Muscle of back (tissue), 11 donors: ENCODE measurements around the gene GALR3. TPM values are rescaled to one million over a fixed set of nuclear protein-coding genes. Genes with fewer than 3 reads are reported as not detected.
A peak's percentile ranks its signal among the peaks of the same experiment; 100 is the strongest.

Experiments used
- DNase-seq, 3 donors: peaks; one replicate each; pipeline versions ENCODE4 v3.0.0 to v3.0.0-alpha.2; 2013
- polyA plus RNA-seq, 10 donors: library from polyadenylated mRNA; unstranded; fragments of 120-200 nt; gene quantifications; one replicate each; pipeline ENCODE4 v1.2.1, GENCODE V29; 2013; ENCODE audit not compliant: insufficient read length in 10 of 10

The GALR3 gene
- polyA plus RNA-seq, 10 donors = 0.11 TPM; not detected in 9

DNA sequence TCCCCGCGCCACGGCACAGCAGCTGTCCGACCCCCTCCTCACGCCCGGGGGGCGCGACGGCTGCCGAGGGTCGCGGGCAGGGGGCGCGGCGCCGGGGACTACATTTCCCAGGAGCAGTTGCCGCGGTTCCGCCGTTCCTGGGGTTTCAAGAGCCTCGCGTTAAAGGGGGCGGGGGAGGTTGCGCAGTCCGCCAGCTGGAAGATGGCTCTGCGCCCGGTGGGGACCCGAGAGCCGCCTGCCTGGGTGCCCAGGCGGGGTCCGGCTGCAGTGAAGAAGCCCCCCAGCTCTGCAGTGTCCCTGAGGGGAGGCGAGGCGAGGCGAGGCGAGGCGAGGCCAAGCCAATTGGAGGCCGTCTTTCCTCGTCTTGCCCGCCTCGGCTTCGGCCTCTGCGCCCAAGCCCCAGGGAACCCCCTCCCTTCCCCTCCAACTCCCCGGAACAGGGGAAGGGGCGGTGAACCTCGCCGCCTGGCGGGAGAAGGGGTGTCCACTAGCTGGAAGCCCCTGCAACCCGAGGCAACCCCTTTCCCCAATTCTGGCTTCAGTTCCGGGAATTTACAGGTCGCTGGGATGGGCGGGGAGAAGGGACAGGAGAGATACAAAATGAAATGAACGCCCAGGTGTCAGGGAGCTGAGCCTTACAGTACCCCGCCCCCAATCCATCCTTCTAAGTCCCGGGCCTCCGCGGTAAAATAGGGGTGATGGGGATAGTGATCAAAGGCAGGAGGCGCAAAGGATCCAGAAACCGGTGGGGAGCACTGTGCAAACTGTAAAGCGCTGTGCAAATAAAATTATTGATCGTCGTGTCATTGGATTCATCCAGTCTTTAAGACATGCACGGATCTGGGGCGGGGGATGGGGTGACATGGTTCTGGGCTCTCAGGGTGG lies 20.6 kb upstream of the GALR3 start:
- peak in 2 of 3 donors; percentile 77 to 91 for DNase-seq

- DNase-seq = no peak
These were observed 20.0 kb upstream of the GALR3 start for GRCh38 chr22:37803195-37803638.

GRCh38 chr22:37803639-37804351 lies 19.4 kb upstream of the GALR3 start:
- DNase-seq = peak in 1 of 3 donors; percentile 63

- no peak for DNase-seq
These were observed 18.8 kb upstream of the GALR3 start for GRCh38 chr22:37804352-37804880.

DNA sequence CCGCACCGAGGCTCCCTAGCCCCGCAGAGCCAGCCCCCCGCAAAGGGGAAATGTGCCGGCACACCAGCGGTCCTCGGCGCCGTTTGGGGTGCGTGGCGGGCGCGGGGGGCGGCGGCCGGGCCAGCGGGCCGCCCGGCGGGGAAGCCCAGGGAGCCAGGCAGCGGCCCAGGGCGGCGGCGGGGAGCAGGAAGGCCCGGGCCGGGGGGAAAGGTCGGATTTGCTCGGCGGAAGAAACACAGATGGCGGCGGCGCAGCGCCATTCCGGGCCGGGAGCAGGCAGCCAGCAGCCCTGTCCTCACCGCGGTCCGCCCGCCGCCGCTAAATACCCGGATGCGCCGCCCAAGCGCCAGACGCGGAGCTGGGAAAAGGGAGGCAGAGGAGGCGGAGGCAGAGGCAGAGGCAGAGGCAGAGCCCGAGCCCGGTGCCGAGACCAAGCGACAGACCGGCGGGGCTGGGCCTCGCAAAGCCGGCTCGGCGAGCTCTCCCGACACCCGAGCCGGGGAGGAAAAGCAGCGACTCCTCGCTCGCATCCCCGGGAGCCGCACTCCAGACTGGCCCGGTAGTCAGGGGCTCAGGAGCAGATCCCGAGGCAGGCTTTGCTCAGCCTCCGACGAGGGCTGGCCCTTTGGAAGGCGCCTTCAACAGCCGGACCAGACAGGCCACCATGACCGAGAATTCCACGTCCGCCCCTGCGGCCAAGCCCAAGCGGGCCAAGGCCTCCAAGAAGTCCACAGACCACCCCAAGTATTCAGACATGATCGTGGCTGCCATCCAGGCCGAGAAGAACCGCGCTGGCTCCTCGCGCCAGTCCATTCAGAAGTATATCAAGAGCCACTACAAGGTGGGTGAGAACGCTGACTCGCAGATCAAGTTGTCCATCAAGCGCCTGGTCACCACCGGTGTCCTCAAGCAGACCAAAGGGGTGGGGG lies 18.0 kb upstream of the GALR3 start:
- peak; percentile 86 to 96 (median 91) for DNase-seq

- DNase-seq = no peak
These were observed 17.3 kb upstream of the GALR3 start for GRCh38 chr22:37805810-37806277.

DNA sequence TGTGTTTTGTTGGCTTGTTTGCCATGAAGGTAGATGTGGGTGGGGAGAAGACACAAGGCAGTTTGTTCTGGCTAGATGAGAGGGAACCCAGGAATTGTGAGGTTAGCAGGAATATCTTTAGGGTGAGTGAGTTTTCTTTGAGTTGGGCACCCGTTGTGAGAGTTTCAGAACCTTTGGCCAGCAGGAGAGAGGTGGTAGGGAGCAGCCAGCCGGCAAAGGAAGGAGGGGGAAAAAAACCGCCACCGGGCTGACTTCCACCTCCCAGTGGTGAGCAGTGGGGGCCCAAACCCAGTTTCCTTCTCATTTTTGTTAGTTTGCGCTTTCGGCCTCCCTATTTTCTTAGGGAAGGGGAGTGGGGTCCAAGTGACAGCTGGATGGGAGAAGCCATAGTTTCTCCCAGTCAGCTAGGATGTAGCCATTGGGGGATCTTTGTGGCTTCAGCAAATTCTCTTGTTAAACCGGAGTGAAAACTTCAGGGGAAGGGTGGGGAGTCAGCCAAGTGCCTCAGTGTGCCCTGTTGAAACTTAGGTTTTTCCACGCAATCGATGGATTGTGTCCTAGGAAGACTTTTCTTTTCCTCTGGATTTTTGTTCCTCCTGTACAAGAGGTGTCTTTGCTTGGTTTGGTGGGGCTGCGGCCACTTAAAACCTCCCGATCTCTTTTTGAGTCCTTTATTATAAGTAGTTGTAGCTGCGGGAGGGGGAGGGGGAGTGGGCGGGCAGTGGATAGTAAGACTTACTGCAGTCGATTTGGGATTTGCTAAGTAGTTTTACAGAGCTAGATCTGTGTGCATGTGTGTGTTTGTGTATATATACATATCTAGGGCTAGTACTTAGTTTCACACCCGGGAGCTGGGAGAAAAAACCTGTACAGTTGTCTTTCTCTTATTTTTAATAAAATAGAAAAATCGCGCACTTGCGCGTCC lies 16.5 kb upstream of the GALR3 start:
- DNase-seq = peak in 2 of 3 donors; percentile 33 to 65

DNA sequence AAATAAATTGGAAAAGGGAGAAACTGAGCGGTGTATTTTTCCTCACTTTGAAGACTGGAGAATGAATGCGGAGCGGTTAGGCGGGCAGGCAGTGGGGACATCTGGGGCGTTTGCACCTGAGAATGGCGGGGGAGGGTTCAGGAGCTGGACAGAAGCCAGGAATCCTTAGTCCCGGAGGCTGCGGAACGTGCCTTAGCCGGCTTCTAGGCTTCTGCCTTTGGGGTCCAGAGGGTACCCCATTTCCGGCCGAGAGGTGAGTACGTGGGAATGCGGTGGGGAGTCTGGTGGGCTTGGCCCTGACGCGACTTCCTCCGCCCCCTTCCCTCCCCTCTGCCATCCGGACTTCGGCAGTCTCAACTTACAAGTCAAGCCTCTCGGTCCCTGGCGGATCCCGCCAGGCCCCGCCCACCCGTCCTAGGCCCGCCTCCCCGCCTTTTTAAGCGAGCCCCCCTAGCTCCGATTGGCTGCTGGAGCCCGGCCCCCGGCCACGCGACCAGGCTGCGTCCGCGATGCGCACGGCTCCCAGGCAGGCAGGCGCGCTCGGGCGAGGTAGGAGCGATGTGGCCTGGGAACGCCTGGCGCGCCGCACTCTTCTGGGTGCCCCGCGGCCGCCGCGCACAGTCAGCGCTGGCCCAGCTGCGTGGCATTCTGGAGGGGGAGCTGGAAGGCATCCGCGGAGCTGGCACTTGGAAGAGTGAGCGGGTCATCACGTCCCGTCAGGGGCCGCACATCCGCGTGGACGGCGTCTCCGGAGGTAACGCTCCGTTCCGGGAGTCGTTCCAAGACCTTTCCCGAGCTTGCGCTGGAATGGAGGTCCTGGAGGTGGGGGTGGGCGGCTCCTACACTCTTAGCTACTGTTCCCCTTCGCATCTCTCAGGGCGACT lies 15.5 kb upstream of the GALR3 start, which contains the start of gene GCAT:
Gene GCAT (plus strand): TSS at position 525 of the 884 bp plus-strand sequence. CDS start 34 bp downstream, at position 559.
- DNase-seq = peak; percentile 96 to 98 (median 97)

DNA sequence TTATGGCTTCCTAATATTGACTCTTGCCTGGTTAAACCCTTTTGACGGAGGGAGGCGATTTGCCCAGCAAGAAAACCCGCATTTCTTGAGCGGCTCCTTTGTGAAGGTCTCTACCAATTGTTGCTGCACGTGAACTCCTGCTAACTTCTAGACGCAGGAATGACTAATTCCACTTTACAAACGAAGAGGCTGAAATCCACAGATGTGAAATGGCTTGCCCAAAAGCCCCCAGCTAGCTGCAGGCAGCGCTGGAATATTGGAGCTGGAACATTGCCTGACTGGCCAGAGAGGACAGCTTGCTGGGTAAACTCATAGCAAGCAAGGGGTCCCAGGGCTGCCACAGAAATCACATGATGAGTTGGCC lies 14.9 kb upstream of the GALR3 start:
- DNase-seq = no peak

DNA sequence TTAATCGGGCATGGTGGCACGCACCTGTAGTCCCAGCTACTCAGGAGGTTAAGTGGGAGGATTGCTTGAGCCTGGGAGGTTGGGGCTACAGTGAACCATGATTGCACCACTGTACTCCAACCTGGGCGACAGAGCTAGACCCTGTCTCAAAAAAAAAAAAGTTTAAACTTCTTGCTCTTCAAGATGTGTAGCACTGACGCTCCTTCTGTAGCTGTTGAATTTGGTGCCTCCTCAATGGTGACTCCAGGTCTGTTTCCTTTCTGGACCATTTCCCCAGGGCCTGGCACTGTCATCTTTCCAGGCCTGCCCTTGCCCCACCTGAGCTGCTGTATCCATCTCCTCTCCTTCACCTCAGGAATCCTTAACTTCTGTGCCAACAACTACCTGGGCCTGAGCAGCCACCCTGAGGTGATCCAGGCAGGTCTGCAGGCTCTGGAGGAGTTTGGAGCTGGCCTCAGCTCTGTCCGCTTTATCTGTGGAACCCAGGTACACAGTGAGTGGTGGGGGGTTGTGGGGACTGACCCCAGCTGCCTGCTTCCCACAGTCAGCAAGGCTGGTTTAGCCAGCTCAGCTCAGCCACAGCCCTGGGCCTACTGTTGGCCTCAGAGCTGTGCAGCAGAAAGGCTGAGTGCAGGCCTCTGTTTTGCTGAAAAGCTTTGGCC lies 13.4 kb upstream of the GALR3 start:
- DNase-seq = no peak

DNA sequence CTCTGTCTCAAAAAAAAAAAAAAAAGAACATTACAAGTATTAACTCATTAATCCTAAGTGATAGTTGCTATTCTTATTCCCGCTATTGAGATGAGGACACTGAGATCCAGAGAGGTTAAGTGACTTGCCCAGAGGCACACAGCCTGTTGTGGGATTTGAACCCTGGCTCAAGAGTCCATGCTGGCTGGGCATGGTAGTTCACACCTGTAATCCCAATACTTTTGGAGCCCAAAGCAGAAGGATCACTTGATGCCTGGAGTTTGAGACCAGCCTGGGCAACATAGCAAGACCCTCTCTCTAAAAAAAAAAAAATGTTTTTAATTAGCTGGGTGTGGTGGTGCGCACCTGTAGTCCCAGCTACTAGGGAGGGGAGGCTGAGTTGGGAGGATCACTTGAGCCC lies 11.3 kb upstream of the GALR3 start:
- no peak for DNase-seq

- no peak for DNase-seq
These were observed 10.1 kb upstream of the GALR3 start for GRCh38 chr22:37812869-37813678.

DNA sequence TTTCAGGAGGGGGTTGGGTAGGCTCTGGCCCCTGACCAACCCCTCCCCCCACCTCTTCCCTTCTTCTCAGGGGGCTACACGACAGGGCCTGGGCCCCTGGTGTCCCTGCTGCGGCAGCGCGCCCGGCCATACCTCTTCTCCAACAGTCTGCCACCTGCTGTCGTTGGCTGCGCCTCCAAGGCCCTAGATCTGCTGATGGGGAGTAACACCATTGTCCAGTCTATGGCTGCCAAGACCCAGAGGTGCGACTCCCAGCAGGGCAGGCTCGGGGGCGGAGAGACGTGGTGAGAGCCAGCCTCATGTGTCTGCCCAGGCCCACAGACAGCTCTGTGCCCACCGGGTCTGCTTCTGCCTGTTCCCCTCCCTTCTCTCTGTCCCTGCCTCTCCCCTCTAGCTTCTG lies 7.6 kb upstream of the GALR3 start:
- DNase-seq = no peak

- no peak for DNase-seq
These were observed 6.5 kb upstream of the GALR3 start for GRCh38 chr22:37816543-37817180.

DNA sequence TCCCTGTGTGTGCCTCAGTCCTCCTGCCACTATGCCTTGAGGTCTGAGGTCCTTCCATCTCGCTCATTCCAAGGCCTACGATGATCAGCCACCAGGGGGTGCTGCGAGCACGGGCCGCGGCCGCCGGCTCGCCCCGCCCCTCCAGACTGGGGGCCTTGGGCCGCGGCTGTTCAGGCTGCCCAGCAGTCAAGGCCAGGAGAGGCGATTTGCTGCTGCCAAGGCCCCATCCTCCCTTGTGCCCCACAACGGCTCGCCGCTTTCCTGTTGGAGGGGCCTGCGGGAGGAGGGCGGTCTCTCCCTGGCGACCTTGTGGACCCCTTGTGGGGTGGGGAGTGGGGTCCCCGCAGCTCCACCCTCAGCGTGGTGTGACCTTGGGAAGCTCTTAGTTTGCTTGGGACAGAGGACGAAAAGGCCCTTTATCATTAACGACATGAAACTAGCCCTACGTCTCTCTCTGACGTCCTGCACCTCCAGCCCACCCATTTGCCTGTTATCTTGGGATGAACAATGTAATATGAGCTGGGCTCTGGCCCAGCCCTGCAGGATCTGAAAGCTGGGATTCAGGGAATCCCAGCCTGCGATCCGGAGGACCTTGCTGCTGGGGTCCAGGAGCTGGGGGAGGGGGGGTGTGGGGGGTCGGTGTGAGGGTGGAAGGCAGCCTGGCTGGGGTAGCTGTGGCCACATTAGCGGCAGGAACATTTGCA lies 5.3 kb upstream of the GALR3 start:
- DNase-seq = peak; percentile 71 to 93 (median 88)

DNA sequence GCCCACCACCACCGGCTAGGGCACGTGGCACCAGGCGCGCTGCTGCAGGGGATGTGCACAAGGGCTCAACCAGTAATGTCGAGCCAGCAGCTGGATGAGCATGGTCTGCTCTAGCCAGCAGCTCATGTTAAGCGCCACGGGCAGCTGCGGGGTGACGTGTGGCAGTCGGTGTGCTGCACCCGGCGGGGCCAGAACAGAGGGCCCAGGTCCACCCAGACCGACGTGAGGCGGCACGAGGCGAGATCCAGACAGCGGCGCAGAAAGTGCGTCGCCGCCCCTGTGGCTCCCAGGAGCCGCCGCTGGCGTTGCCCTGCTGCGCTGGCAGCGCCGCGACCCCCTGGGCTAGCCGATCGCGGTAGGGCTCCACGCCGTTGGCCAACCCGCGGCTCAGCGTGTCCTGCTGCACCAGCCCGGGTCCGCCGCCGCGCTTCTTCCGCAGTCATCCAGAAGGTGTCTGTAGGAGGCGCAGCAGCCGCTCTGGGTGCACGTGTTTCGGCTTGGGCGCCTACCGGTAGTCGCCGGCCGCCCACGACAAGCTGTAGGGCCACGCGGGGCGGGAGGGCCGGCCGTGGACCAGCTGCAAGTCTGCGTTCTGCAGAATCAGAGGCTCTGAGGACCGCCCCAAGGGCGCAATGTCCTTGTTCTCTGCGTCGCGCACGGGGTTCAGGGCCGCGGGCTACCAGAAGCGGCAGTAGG lies 4.6 kb upstream of the GALR3 start:
- DNase-seq = peak in 2 of 3 donors; percentile 46 to 80
